Small intestine (tissue), 7 donors: Measurements from ENCODE around the gene NRG3. TPM values are rescaled to one million over a fixed set of nuclear protein-coding genes. Genes with fewer than 3 reads are reported as not detected.

Experiments used
- DNase-seq, 2 donors: peaks; one replicate each; pipeline versions ENCODE4 v3.0.0 to v3.0.0-alpha.2; 2013
- FAIRE-seq: peaks from 2 replicates; lab custom pipeline; 2012; peaks lifted over from hg19 to GRCh38; lab: Jason Lieb, UNC
- H3K27ac ChIP-seq, 3 donors: one replicate each; pipeline ENCODE4 v1.5.1; 2013; ENCODE audit warnings: low read length in 2 of 3, mild to moderate bottlenecking in 2 of 3, control low read depth in 1 of 3, inconsistent platforms in 1 of 3, low read depth in 1 of 3, moderate library complexity in 1 of 3
- H3K27me3 ChIP-seq, 3 donors: one replicate each; pipeline ENCODE4 v1.6.1; 2013; ENCODE audit warnings: low read length in 3 of 3, inconsistent platforms in 1 of 3; ENCODE audit not compliant: control insufficient read depth in 3 of 3, insufficient read depth in 3 of 3
- H3K36me3 ChIP-seq, 3 donors: one replicate each; pipeline ENCODE4 v1.6.1; 2013; ENCODE audit warnings: low read length in 3 of 3, inconsistent platforms in 1 of 3, low read depth in 1 of 3, mild to moderate bottlenecking in 1 of 3, moderate library complexity in 1 of 3; ENCODE audit not compliant: control insufficient read depth in 3 of 3, insufficient read depth in 2 of 3
- H3K4me1 ChIP-seq, 3 donors: one replicate each; pipeline ENCODE4 v1.6.1; 2013; ENCODE audit warnings: low read length in 2 of 3, inconsistent platforms in 1 of 3, low read depth in 1 of 3, mild to moderate bottlenecking in 1 of 3, moderate library complexity in 1 of 3; ENCODE audit not compliant: control insufficient read depth in 3 of 3, insufficient read depth in 2 of 3
- H3K4me3 ChIP-seq, 3 donors: one replicate each; pipeline ENCODE4 v1.5.1; 2013; ENCODE audit warnings: low read length in 3 of 3, control low read depth in 1 of 3, inconsistent platforms in 1 of 3, low read depth in 1 of 3, mild to moderate bottlenecking in 1 of 3, moderate library complexity in 1 of 3
- H3K9me3 ChIP-seq, 2 donors: one replicate each; pipeline ENCODE4 v1.6.1; 2013; ENCODE audit warnings: low read depth in 1 of 2, low read length in 1 of 2; ENCODE audit not compliant: control insufficient read depth in 2 of 2, insufficient read depth in 1 of 2
- WGBS, 3 donors: extraction: QIAGEN DNeasy Blood & Tissue Kit; methylation state at CpG; one replicate each; pipeline ENCODE4 v1.1.7; 2013; 5-methylcytosine and 5-hydroxymethylcytosine counted together
- polyA plus RNA-seq, 4 donors: library from polyadenylated mRNA; stranded (reverse) in 3 of 4; unstranded in 1 of 4; fragments of 200-250 nt in 3 of 4; fragments of 120-200 nt in 1 of 4; gene quantifications; one replicate each; pipeline versions ENCODE4 v1.2.1 to v1.2.3, GENCODE V29; 2013
- donor health status: healthy with polysubstance abuse.
- donor health status: control.
- donor health status: control.
- donor health status: Bipolar disorder and iron deficiency.
- donor health status: healthy.

NRG3 gene
- polyA plus RNA-seq, 4 donors = 0.25 to 0.72 TPM; not detected in 2

GRCh38 chr10:82572744-82573143 is 697.8 kb downstream of the NRG3 start:
- DNase-seq (no peak), FAIRE-seq (no peak)
- 41 to 57% (median 51%) methylated on average over 1 of the region's 1 CpG for WGBS, 3 donors
- Histone ChIP-seq H3K27ac (no peak overlapping the region), H3K27me3 (no peaks in the 10 kb centered on the region), H3K9me3 (no peaks in the 10 kb centered on the region), H3K4me3 (no peak overlapping the region), H3K4me1 (no peaks in the 10 kb centered on the region), H3K36me3 (no peaks in the 10 kb centered on the region)

GRCh38 chr10:82574081-82574480 is 699.1 kb downstream of the NRG3 start:
- 47 to 64% (median 51%) methylated on average over 2 of the region's 2 CpGs for WGBS, 3 donors
- no peaks in the 10 kb centered on the region for H3K4me1 ChIP-seq
- H3K36me3 ChIP-seq = no peaks in the 10 kb centered on the region
- no peaks in the 10 kb centered on the region for H3K9me3 ChIP-seq
- no peaks in the 10 kb centered on the region for H3K27me3 ChIP-seq
- no peak overlapping the region for H3K4me3 ChIP-seq
- no peak overlapping the region for H3K27ac ChIP-seq
- FAIRE-seq (no peak), DNase-seq (no peak)

GRCh38 chr10:82575318-82575717 is 700.3 kb downstream of the NRG3 start:
- DNase-seq = no peak
- no peaks in the 10 kb centered on the region for H3K4me1 ChIP-seq
- no peaks in the 10 kb centered on the region for H3K36me3 ChIP-seq
- H3K27me3 ChIP-seq = no peaks in the 10 kb centered on the region
- WGBS, 3 donors = 59 to 63% (median 60%) methylated on average over 3 of the region's 3 CpGs
- no peaks in the 10 kb centered on the region for H3K9me3 ChIP-seq
- FAIRE-seq = no peak
- H3K27ac ChIP-seq = no peak overlapping the region
- no peak overlapping the region for H3K4me3 ChIP-seq

DNA sequence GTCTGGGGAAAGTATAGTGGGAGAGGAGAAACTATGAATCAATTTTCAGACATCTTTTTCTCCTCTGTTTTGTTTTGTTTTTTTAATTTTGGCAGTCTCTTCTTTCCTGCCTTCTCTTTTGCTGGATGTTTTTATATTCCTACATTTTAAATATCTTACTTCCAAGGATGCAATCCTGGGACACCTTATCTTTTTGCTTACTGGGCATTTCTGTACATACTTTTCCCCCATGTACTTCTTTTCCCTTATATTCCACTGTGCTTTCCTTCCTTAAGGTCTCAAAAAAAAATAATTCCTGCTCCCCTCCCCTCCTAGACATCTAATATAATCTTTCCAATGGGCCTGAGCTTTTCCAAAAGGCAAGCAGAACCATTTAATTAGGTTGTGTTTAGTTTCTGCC is 701.1 kb downstream of the NRG3 start:
- Histone ChIP-seq H3K4me1 (no peaks in the 10 kb centered on the region), H3K36me3 (no peaks in the 10 kb centered on the region), H3K27me3 (no peaks in the 10 kb centered on the region), H3K4me3 (no peak overlapping the region), H3K27ac (no peak overlapping the region), H3K9me3 (no peaks in the 10 kb centered on the region)
- FAIRE-seq (no peak), DNase-seq (no peak)

- Histone ChIP-seq H3K36me3 (no peaks in the 10 kb centered on the region), H3K9me3 (no peaks in the 10 kb centered on the region)
- 75 to 79% (median 76%) methylated on average over 3 of the region's 3 CpGs for WGBS, 3 donors
These were observed 706.9 kb downstream of the NRG3 start for GRCh38 chr10:82581940-82582339.

GRCh38 chr10:82591421-82591820 is 716.4 kb downstream of the NRG3 start:
- DNase-seq = no peak
- H3K4me1 ChIP-seq = no peaks in the 10 kb centered on the region
- H3K27me3 ChIP-seq = no peaks in the 10 kb centered on the region
- H3K36me3 ChIP-seq = no peaks in the 10 kb centered on the region
- 22 to 40% (median 33%) methylated on average over 2 of the region's 2 CpGs for WGBS, 3 donors
- H3K27ac ChIP-seq = no peak overlapping the region
- no peak overlapping the region for H3K4me3 ChIP-seq
- FAIRE-seq = no peak
- peaks cover 0 to 2% of the 10 kb centered on the region in 2 donors for H3K9me3 ChIP-seq

More at GRCh38 chr10:82581940-82582339, 706.9 kb downstream of the NRG3 start:
- H3K27ac ChIP-seq = no peak overlapping the region
- FAIRE-seq (no peak), DNase-seq (no peak)
- H3K27me3 ChIP-seq = no peaks in the 10 kb centered on the region
- H3K4me1 ChIP-seq = no peaks in the 10 kb centered on the region
- H3K4me3 ChIP-seq = no peak overlapping the region

DNA sequence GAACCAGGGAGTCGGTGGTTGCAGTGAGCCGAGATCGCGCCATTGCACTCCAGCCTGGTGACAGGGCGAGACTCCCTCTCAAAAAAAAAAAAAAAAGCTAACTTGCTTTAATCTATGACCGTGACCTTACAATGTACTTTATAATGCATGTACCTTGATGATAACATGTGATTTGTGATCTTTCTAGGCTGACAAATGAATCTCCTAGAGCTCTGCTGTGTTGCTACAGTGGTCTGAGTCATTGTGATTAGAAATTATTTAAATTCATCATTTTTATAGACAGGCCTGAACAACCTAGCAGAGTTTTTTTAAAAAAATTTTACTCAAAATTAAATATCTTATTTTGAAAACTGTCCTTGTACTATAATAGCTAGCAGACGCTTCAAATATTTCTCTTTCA is 722.8 kb downstream of the NRG3 start:
- FAIRE-seq (no peak), DNase-seq (no peak)
- H3K27ac ChIP-seq = no peak overlapping the region
- H3K27me3 ChIP-seq = no peaks in the 10 kb centered on the region
- WGBS, 3 donors = 81 to 87% (median 83%) methylated on average over 7 of the region's 7 CpGs
- H3K9me3 ChIP-seq = no peaks in the 10 kb centered on the region
- no peaks in the 10 kb centered on the region for H3K36me3 ChIP-seq
- H3K4me3 ChIP-seq = no peak overlapping the region
- no peaks in the 10 kb centered on the region for H3K4me1 ChIP-seq

- 64 to 69% (median 67%) methylated on average over 3 of the region's 3 CpGs for WGBS, 3 donors
- H3K9me3 ChIP-seq = no peaks in the 10 kb centered on the region
- H3K36me3 ChIP-seq = no peaks in the 10 kb centered on the region
- no peaks in the 10 kb centered on the region for H3K27me3 ChIP-seq
- DNase-seq (no peak), FAIRE-seq (no peak)
- no peak overlapping the region for H3K4me3 ChIP-seq
- no peak overlapping the region for H3K27ac ChIP-seq
- no peaks in the 10 kb centered on the region for H3K4me1 ChIP-seq
These were observed 734.9 kb downstream of the NRG3 start for GRCh38 chr10:82609845-82610244.

DNA sequence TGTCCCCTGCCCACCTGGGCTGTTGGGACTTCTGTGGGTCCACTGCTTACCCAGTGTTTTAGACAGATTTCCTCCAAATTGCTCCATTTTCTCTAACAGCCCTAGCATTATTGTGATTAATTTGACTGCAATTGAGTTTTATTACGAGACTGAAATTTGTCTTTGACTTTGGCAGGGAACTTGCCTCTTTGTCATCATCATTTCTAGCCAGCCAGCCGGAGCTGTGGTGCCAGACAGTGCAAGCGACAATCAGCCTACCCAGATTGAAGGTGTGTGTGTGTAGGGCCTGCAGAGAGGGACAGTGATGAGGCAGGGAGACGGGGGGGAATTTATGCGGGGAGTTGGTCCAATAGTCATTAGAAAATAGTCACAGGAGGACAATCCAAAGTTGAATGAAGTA is 743.0 kb downstream of the NRG3 start:
- no peak overlapping the region for H3K4me3 ChIP-seq
- no peak overlapping the region for H3K27ac ChIP-seq
- FAIRE-seq (no peak), DNase-seq (no peak)
- H3K27me3 ChIP-seq = no peaks in the 10 kb centered on the region
- no peaks in the 10 kb centered on the region for H3K36me3 ChIP-seq
- no peaks in the 10 kb centered on the region for H3K4me1 ChIP-seq
- peaks cover 0 to 6% of the 10 kb centered on the region in 2 donors for H3K9me3 ChIP-seq
- WGBS, 3 donors = 74 to 79% (median 77%) methylated on average over 5 of the region's 5 CpGs
